Type B pancreatic cell (in vitro differentiated cells): ENCODE measurements around the gene SMAD6. TPM values are rescaled to one million over a fixed set of nuclear protein-coding genes. Genes with fewer than 3 reads are reported as not detected.
A peak's percentile ranks its signal among the peaks of the same experiment; 100 is the strongest.

ENCODE experiments used
- DNase-seq: peaks from one replicate; pipeline ENCODE4 v3.0.0; 2021; ENCODE audit warnings: mixed read lengths; ENCODE audit not compliant: unreplicated experiment; ENCODE audit errors: extremely low spot score
- H3K27ac Mint-ChIP-seq: 2 replicates; pipeline ENCODE4 v1.8.0; 2021; ENCODE audit warnings: mild to moderate bottlenecking, mixed read lengths
- H3K27me3 Mint-ChIP-seq: 2 replicates; pipeline ENCODE4 v1.8.0; 2021; ENCODE audit warnings: mixed read lengths
- H3K36me3 Mint-ChIP-seq: 2 replicates; pipeline ENCODE4 v1.8.0; 2021; ENCODE audit warnings: mixed read lengths
- H3K4me1 Mint-ChIP-seq: one replicate; pipeline ENCODE4 v1.8.0; 2021; ENCODE audit warnings: mixed read lengths; ENCODE audit not compliant: unreplicated experiment
- H3K4me3 Mint-ChIP-seq: 2 replicates; pipeline ENCODE4 v1.8.0; 2021; ENCODE audit warnings: mild to moderate bottlenecking, mixed read lengths
- H3K9me3 Mint-ChIP-seq: 2 replicates; pipeline ENCODE4 v1.8.0; 2021; ENCODE audit warnings: mixed read lengths
- CTCF ChIP-seq: fragments of 200-600 bp; sonication (generic); conservative IDR thresholded peaks from 2 replicates; pipeline ENCODE4 v1.5.0; 2021; ENCODE audit warnings: antibody characterized with exemption, mild to moderate bottlenecking
- total RNA-seq: library from RNA; stranded (reverse); gene quantifications from 2 replicates; pipeline ENCODE4 v1.2.1, GENCODE V29; 2021; ENCODE audit warnings: low replicate concordance

The SMAD6 gene
- total RNA-seq, 1 donor from 2014 or later: 31.7 TPM

- Mint-ChIP-seq H3K27me3 (no peaks in the 10 kb centered on the region), H3K9me3 (no peaks in the 10 kb centered on the region), H3K4me1 (peaks cover 47% of the 10 kb centered on the region), H3K4me3 (no peak overlapping the region), H3K27ac (peak overlapping the region; percentile 81), H3K36me3 (peaks cover 4% of the 10 kb centered on the region)
- no peak for DNase-seq
- no peak for TF ChIP-seq CTCF
Observed at GRCh38 chr15:66777596-66778313, 75.7 kb downstream of the SMAD6 start.

DNA sequence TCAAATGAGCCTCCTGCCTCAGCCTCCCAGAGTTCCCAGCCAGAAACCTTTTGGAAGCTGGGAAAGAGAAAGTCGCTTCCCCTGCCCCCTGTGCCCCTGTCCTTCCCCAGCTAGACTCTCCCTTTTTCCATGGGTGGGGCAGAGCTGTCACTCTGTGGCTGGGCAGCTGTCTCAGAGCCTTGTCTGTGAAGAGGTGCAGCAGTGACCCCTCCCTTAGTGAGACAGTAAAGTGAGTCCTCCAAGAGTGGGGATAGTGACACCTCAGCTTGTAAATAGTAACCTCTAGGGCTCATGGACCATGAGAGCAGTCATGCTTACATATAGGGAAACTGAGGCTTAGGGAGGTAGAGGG lies 76.3 kb downstream of the SMAD6 start:
- no peak for DNase-seq
- Mint-ChIP-seq H3K4me3 (no peak overlapping the region), H3K36me3 (peaks cover 6% of the 10 kb centered on the region), H3K27ac (peak overlapping the region; percentile 81), H3K9me3 (no peaks in the 10 kb centered on the region), H3K27me3 (no peaks in the 10 kb centered on the region), H3K4me1 (peaks cover 42% of the 10 kb centered on the region)
- TF ChIP-seq CTCF: no peak

GRCh38 chr15:66778716-66779115 lies 76.7 kb downstream of the SMAD6 start:
- DNase-seq: no peak
- Mint-ChIP-seq H3K9me3 (no peaks in the 10 kb centered on the region), H3K4me3 (no peak overlapping the region), H3K27ac (no peak overlapping the region), H3K36me3 (peaks cover 7% of the 10 kb centered on the region), H3K4me1 (peaks cover 37% of the 10 kb centered on the region), H3K27me3 (no peaks in the 10 kb centered on the region)
- no peak for TF ChIP-seq CTCF

GRCh38 chr15:66779331-66780009 lies 77.4 kb downstream of the SMAD6 start:
- TF ChIP-seq CTCF: no peak
- DNase-seq: no peak
- Mint-ChIP-seq H3K27ac (peak overlapping the region; percentile 48), H3K4me1 (peaks cover 30% of the 10 kb centered on the region), H3K36me3 (peaks cover 7% of the 10 kb centered on the region), H3K27me3 (no peaks in the 10 kb centered on the region), H3K9me3 (no peaks in the 10 kb centered on the region), H3K4me3 (no peak overlapping the region)

DNA sequence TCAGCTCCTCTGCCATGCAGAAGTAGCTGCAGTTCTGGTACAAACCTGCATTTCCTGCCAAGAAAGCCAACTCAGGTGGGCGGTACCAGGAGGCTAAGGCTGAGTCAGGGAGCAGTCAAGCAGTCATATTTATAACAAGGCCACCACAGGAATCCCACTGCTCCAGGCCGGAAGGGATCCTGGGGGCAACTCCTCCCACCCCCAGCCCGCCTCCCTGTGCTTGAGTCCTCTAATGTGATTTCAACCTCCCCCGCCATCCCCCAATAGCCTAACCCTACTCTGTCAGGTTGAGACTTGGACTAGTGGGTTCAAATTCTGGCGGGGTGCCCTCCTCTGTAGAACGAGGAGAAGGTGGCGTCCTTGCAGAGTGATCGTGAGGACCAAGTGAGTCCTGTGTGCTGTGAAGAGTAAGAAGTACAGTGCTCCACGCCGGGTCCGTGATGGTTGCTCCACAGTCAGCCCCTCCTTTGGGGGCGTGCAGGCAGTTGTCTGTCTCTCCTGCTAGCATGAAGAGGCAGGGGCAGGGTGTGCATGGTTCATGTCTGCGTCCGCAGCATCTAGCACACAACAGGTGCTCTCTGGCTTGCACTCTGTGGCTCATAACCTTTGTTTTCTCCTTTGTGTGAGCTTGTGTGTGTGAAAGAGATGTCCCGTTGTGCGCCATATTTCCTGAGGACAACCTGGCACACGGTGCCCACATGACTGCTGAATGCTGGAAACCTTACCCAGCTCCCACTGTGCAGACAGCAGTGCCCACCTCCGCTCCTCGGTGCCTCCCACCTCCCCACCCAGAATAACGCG lies 78.3 kb downstream of the SMAD6 start:
- Mint-ChIP-seq H3K4me1 (peaks cover 25% of the 10 kb centered on the region), H3K36me3 (peaks cover 7% of the 10 kb centered on the region), H3K9me3 (no peaks in the 10 kb centered on the region), H3K27ac (no peak overlapping the region), H3K4me3 (no peak overlapping the region), H3K27me3 (no peaks in the 10 kb centered on the region)
- DNase-seq: no peak
- no peak for TF ChIP-seq CTCF
